ENCODE data around the gene PTPRG. TPM values are rescaled to one million over a fixed set of nuclear protein-coding genes. Genes with fewer than 3 reads are reported as not detected.

PTPRG gene
- total and polyA plus RNA-seq, 2 experiments from 2014 or later = 11.5 to 39.6 TPM

DNA sequence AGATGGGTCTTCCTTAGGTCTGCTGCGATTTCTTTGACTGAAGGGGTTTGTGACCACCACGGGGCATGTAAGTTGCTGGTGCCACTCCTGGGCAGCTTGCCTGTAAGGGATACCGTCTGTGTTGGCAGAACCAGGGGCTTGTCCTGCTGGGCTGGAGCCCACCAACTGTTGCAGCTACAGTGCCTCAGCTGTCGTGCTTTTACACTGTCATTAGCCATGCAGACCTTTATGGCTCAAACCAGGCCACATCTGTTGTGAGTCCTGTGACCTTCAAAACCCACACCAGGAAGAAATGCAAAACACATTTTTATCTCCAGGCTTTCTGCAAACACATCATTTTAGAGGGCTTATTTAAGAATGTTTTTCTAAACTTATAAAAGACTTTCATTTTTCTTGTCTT lies 168.7 kb downstream of the PTPRG start:
- WGBS, 2 experiments (ENCODE audit: low coverage in 1 of 2, low lambda C conversion rate in 2 of 2, missing lambda C conversion rate in 2 of 2) = 48 to 56% methylated on average over 4 of the region's 4 CpGs
- Histone ChIP-seq H3K4me1 (ENCODE audit: insufficient read depth) (no peaks in the 10 kb centered on the region), H3K4me2 (ENCODE audit: unreplicated experiment) (no peak overlapping the region), H3K9ac (no peak overlapping the region), H3K36me3 (ENCODE audit: low read depth) (no peaks in the 10 kb centered on the region), H3K27me3 (replicated peaks; ENCODE audit: insufficient read depth) (no peaks in the 10 kb centered on the region), H3K9me3 (ENCODE audit: low read depth) (no peaks in the 10 kb centered on the region), H4K20me1 (ENCODE audit: insufficient read depth) (no peaks in the 10 kb centered on the region), H3K79me2 (ENCODE audit: insufficient read depth) (peaks cover 45% of the 10 kb centered on the region), H2AFZ (no peak overlapping the region), H3K4me3 (no peak overlapping the region), H3F3A (ENCODE audit: insufficient read depth) (no peaks in the 10 kb centered on the region), H3K27ac (no peak overlapping the region), H3K9me2 (ENCODE audit: insufficient read depth) (no peaks in the 10 kb centered on the region)
- TF ChIP-seq EZH2 (IDR thresholded peaks at IDR 0.05; ENCODE audit: insufficient read depth, poor library complexity, severe bottlenecking) (no peak), EZH2phosphoT487 (IDR thresholded peaks at IDR 0.05; ENCODE audit: insufficient read depth, low read depth) (no peak)
- DNase-seq = no peak
- in situ Hi-C loops (cut with MboI) = no loop called here

DNA sequence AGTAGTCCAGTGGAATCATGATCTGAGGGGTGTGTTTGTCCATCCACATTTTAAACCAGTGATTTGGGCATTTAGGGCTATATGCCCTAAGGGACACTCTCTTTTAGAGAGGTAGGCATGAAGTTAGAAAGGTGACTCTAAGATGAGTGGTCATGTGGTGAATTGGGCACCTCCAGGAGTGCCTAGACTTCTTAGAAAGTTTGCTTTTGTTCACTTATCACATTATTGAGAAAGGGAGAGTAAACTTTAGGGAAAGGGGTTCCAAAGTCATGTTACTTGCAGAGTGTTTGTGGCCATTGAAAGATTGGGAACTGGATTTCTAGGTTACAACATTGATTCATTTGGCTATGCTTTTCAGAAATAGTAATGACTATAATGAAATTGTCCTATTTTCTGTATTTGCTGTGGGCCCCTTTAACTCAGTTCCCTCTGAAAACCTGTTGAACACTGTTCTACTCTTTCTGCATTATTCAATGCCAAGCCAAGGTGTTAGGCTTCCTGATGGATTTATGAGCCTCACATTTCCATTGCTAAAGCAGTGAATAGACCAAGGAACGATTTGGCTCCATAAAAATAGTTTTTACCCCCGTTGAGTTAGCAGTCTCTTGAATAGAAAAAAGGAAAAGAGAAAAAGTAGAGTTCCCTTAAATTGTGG lies 169.3 kb downstream of the PTPRG start:
- no peaks in the 10 kb centered on the region for H3K9me2 ChIP-seq (ENCODE audit: insufficient read depth)
- DNase-seq = no peak
- H3K4me3 ChIP-seq = no peak overlapping the region
- H2AFZ ChIP-seq = no peak overlapping the region
- H4K20me1 ChIP-seq (ENCODE audit: insufficient read depth) = no peaks in the 10 kb centered on the region
- WGBS, 2 experiments (ENCODE audit: low coverage in 1 of 2, low lambda C conversion rate in 2 of 2, missing lambda C conversion rate in 2 of 2) = 51 to 57% methylated on average over 2 of the region's 2 CpGs
- no peak overlapping the region for H3K4me2 ChIP-seq (ENCODE audit: unreplicated experiment)
- TF ChIP-seq EZH2phosphoT487 (IDR thresholded peaks at IDR 0.05; ENCODE audit: insufficient read depth, low read depth) (no peak), EZH2 (IDR thresholded peaks at IDR 0.05; ENCODE audit: insufficient read depth, poor library complexity, severe bottlenecking) (no peak)
- peaks cover 41% of the 10 kb centered on the region for H3K79me2 ChIP-seq (ENCODE audit: insufficient read depth)
- no peak overlapping the region for H3K27ac ChIP-seq
- H3K27me3 ChIP-seq (replicated peaks; ENCODE audit: insufficient read depth) = no peaks in the 10 kb centered on the region
- in situ Hi-C loops (cut with MboI) = no loop called here
- H3K9me3 ChIP-seq (ENCODE audit: low read depth) = no peaks in the 10 kb centered on the region
- H3K9ac ChIP-seq = no peak overlapping the region
- H3F3A ChIP-seq (ENCODE audit: insufficient read depth) = no peaks in the 10 kb centered on the region
- no peaks in the 10 kb centered on the region for H3K4me1 ChIP-seq (ENCODE audit: insufficient read depth)
- no peaks in the 10 kb centered on the region for H3K36me3 ChIP-seq (ENCODE audit: low read depth)

DNA sequence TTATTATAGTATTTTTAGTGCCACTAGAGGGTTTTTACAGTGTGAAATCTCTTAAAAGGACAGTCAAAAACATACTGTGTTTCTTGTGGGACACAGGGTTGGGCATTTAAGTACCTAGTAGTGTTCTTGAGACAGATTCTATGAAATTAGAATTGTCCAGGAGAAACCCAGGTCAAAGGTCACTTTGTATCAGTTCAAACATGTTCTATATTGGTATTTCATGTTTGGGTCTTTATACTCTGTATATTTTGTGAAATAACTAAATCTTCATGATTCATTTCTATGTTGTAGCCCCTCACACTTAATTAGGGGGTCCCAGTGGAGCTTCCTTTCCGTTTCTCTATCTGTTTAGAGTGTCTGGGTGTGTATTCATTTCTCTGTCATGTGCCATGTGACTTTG lies 171.6 kb downstream of the PTPRG start:
- Histone ChIP-seq H3K4me2 (ENCODE audit: unreplicated experiment) (no peak overlapping the region), H3K4me3 (no peak overlapping the region), H3K9me2 (ENCODE audit: insufficient read depth) (no peaks in the 10 kb centered on the region), H3K36me3 (ENCODE audit: low read depth) (no peaks in the 10 kb centered on the region), H3K79me2 (ENCODE audit: insufficient read depth) (peaks cover 27% of the 10 kb centered on the region), H3F3A (ENCODE audit: insufficient read depth) (no peaks in the 10 kb centered on the region), H2AFZ (no peak overlapping the region), H3K9me3 (ENCODE audit: low read depth) (no peaks in the 10 kb centered on the region), H3K27ac (no peak overlapping the region), H3K9ac (no peak overlapping the region), H4K20me1 (ENCODE audit: insufficient read depth) (no peaks in the 10 kb centered on the region), H3K27me3 (replicated peaks; ENCODE audit: insufficient read depth) (no peaks in the 10 kb centered on the region), H3K4me1 (ENCODE audit: insufficient read depth) (no peaks in the 10 kb centered on the region)
- 52 to 60% methylated on average over 1 of the region's 1 CpG for WGBS, 2 experiments (ENCODE audit: low coverage in 1 of 2, low lambda C conversion rate in 2 of 2, missing lambda C conversion rate in 2 of 2)
- TF ChIP-seq EZH2 (IDR thresholded peaks at IDR 0.05; ENCODE audit: insufficient read depth, poor library complexity, severe bottlenecking) (no peak), EZH2phosphoT487 (IDR thresholded peaks at IDR 0.05; ENCODE audit: insufficient read depth, low read depth) (no peak)
- in situ Hi-C loops (cut with MboI) = no loop called here
- no peak for DNase-seq

DNA sequence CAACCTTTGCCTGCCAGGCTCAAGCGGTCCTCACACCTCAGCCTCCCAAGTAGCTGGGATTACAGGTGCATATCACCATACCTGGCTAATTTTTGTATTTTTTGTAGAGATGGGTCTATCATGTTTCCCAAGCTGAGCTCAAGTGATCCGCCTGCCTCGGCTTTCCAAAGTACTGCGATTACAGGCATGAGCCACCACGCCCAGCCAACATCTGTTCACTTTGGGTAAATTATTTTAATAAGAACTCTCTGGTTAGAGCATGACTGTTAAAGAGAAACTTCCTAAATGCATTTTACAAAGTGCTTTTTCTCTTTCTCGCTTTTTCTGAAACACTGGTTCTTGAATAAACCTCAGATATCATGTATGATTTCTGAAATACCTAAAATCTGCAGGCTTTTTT lies 172.5 kb downstream of the PTPRG start:
- no peaks in the 10 kb centered on the region for H3F3A ChIP-seq (ENCODE audit: insufficient read depth)
- WGBS, 2 experiments (ENCODE audit: low coverage in 1 of 2, low lambda C conversion rate in 2 of 2, missing lambda C conversion rate in 2 of 2) = 45 to 59% methylated on average over 6 of the region's 6 CpGs
- no peaks in the 10 kb centered on the region for H4K20me1 ChIP-seq (ENCODE audit: insufficient read depth)
- H3K4me2 ChIP-seq (ENCODE audit: unreplicated experiment) = no peak overlapping the region
- H3K27me3 ChIP-seq (replicated peaks; ENCODE audit: insufficient read depth) = no peaks in the 10 kb centered on the region
- H3K9ac ChIP-seq = no peak overlapping the region
- no peak overlapping the region for H3K4me3 ChIP-seq
- DNase-seq = no peak
- no peak overlapping the region for H2AFZ ChIP-seq
- no peak for TF ChIP-seq EZH2phosphoT487 (IDR thresholded peaks at IDR 0.05; ENCODE audit: insufficient read depth, low read depth)
- TF ChIP-seq EZH2 (IDR thresholded peaks at IDR 0.05; ENCODE audit: insufficient read depth, poor library complexity, severe bottlenecking) = no peak
- H3K79me2 ChIP-seq (ENCODE audit: insufficient read depth) = peaks cover 32% of the 10 kb centered on the region
- no peaks in the 10 kb centered on the region for H3K4me1 ChIP-seq (ENCODE audit: insufficient read depth)
- no peaks in the 10 kb centered on the region for H3K9me3 ChIP-seq (ENCODE audit: low read depth)
- in situ Hi-C loops (cut with MboI) = no loop called here
- no peaks in the 10 kb centered on the region for H3K9me2 ChIP-seq (ENCODE audit: insufficient read depth)
- H3K27ac ChIP-seq = no peak overlapping the region
- H3K36me3 ChIP-seq (ENCODE audit: low read depth) = no peaks in the 10 kb centered on the region

Measured in GM23248 (cell line).